Thoracic aorta (tissue), 2 donors: ENCODE results near the gene MRNIP. TPM values are rescaled to one million over a fixed set of nuclear protein-coding genes. Genes with fewer than 3 reads are reported as not detected.
A peak's percentile ranks its signal among the peaks of the same experiment; 100 is the strongest.

ENCODE experiments used
- ATAC-seq: fragments of 150-250 bp; one replicate; pipeline ENCODE4 v1.8.0; 2017; ENCODE audit warnings: low read depth; ENCODE audit not compliant: insufficient number of reproducible peaks, low FRiP score
- DNase-seq: peaks from one replicate; pipeline ENCODE4 v3.0.0-alpha.2; 2020; ENCODE audit warnings: low spot score
- H3K27ac ChIP-seq, 2 donors: fragments of 200-600 bp; sonication (generic); 1 replicate in 1 of 2; 2 replicates in 1 of 2; pipeline ENCODE4 v1.5.1; 2016; ENCODE audit warnings: mild to moderate bottlenecking in 2 of 2, moderate library complexity in 2 of 2
- H3K27me3 ChIP-seq: fragments of 200-600 bp; sonication (generic); replicated peaks from 2 replicates; pipeline ENCODE4 v1.6.0; 2016; ENCODE audit warnings: mild to moderate bottlenecking; ENCODE audit not compliant: insufficient read depth
- H3K36me3 ChIP-seq: fragments of 200-600 bp; sonication (generic); one replicate; pipeline ENCODE4 v1.5.1; 2016
- H3K4me1 ChIP-seq, 2 donors: fragments of 200-600 bp; sonication (generic); 1 replicate in 1 of 2; 2 replicates in 1 of 2; pipeline versions ENCODE4 v1.5.1 to v1.6.0; 2016; ENCODE audit warnings: low read depth in 2 of 2, mild to moderate bottlenecking in 1 of 2; ENCODE audit not compliant: control insufficient read depth in 1 of 2
- H3K4me3 ChIP-seq: fragments of 200-600 bp; sonication (generic); 2 replicates; pipeline ENCODE4 v1.5.1; 2016; ENCODE audit warnings: mild to moderate bottlenecking
- H3K9me3 ChIP-seq: fragments of 200-600 bp; sonication (generic); 2 replicates; pipeline ENCODE4 v1.5.1; 2016
- CTCF ChIP-seq: fragments of 200-600 bp; sonication (generic); IDR thresholded peaks from one replicate; pipeline ENCODE4 v1.5.1; 2019; ENCODE audit warnings: antibody characterized with exemption
- total RNA-seq, 2 donors: library from RNA; depleted of rRNA; stranded (reverse); fragments of >200 nt; gene quantifications; one replicate each; pipeline versions ENCODE4 v1.1.0 to v1.2.3, GENCODE V29; 2016

Gene MRNIP
- total RNA-seq, 2 donors from 2014 or later: 46.2 to 54.2 TPM

GRCh38 chr5:179794575-179794974 is 64.0 kb downstream of the MRNIP start:
- DNase-seq (no peak), ATAC-seq (no peak)
- H3K27me3 ChIP-seq: no peaks in the 10 kb centered on the region
- H3K4me3 ChIP-seq: peak overlapping the region; percentile 88
- no peak for TF ChIP-seq CTCF
- H3K4me1 ChIP-seq: peaks cover 27 to 40% of the 10 kb centered on the region in 2 donors
- H3K9me3 ChIP-seq: no peaks in the 10 kb centered on the region
- H3K36me3 ChIP-seq: peaks cover 21% of the 10 kb centered on the region
- peak overlapping the region in 1 of 2 donors; percentile 38 for H3K27ac ChIP-seq

GRCh38 chr5:179794171-179794570 is 64.4 kb downstream of the MRNIP start:
- peaks cover 27 to 40% of the 10 kb centered on the region in 2 donors for H3K4me1 ChIP-seq
- H3K4me3 ChIP-seq: peak overlapping the region; percentile 88
- no peak for DNase-seq

GRCh38 chr5:179793468-179794139 is 65.0 kb downstream of the MRNIP start, which contains the start of gene LTC4S:
LTC4S (plus strand) TSS chr5:179793986; CDS start chr5:179794081, 95 bp downstream.
- Histone ChIP-seq H3K9me3 (no peaks in the 10 kb centered on the region), H3K4me3 (peak within 1 kb of the TSS; percentile 88), H3K36me3 (peaks cover 11% of the 10 kb centered on the region), H3K4me1 (peaks cover 27 to 40% of the 10 kb centered on the region in 2 donors), H3K27ac (peak within 1 kb of the TSS; percentile 49 to 70), H3K27me3 (no peaks in the 10 kb centered on the region)
- no peak for DNase-seq
- TF ChIP-seq CTCF: no peak
- peak; percentile 23 for ATAC-seq

More at GRCh38 chr5:179794171-179794570, 64.4 kb downstream of the MRNIP start:
- Histone ChIP-seq H3K36me3 (peaks cover 17% of the 10 kb centered on the region), H3K27me3 (no peaks in the 10 kb centered on the region), H3K27ac (peak overlapping the region; percentile 38 to 70), H3K9me3 (no peaks in the 10 kb centered on the region)
- TF ChIP-seq CTCF: no peak
- ATAC-seq: no peak

DNA sequence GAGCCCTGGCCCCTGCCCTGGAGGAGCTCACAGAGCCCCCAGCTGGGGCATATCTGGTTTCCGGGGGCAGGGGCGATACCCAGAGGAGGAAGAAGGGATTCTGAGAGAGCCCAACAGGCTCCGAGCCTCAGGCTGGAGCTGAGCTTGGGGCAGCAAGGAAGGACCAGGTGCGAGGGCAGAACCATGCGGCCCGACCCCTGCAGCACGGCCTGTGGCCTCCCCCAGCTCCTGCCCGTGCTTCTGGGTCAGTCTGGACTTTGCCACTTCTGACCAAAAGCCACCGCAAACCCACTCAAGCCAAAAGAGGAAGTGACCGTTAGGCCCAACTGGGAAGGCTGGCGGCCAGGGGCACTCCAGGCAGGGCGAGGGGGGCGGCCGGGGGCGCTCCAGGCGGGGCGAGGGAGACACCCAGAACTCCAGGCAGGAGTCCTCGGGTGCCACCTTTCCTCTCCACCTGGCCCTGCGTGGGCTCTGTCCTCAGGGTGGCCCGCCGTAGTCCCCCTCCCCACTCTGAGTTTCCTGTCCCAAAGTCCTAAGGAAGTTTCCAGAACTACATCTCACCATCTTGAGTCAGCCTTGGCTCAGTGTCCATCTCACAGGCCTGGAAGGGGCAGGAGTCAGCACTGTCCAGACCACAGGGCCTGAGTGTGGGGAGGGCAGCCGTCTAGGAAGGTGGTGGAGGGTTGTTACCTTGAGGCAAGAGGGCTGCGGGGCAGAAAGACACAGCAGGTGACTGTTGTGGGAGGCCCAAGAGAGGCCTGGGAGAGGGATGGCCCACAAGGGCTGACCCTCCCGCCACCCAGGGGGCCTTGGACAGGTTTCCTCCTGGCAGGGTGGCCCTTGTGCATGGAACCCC is 65.8 kb downstream of the MRNIP start:
- Histone ChIP-seq H3K4me3 (no peak overlapping the region), H3K9me3 (no peaks in the 10 kb centered on the region), H3K4me1 (peaks cover 27 to 40% of the 10 kb centered on the region in 2 donors), H3K27me3 (no peaks in the 10 kb centered on the region), H3K27ac (peak overlapping the region; percentile 49 to 70), H3K36me3 (peaks cover 3% of the 10 kb centered on the region)
- TF ChIP-seq CTCF: no peak
- DNase-seq (no peak), ATAC-seq (no peak)
